ACC112 (cell line): ENCODE results near the gene NT5C.
"Not testable (repeated sequence)": the region's sequence is repeated elsewhere in the genome, so short reads cannot be mapped to it uniquely, and the experiment has no call there.

Experiments used
- H2AFZ ChIP-seq: fragments of 200-600 bp; sonication (generic); one replicate; pipeline ENCODE4 v1.6.0; 2017; ENCODE audit warnings: antibody characterized with exemption, low read length; ENCODE audit not compliant: unreplicated experiment
- H3K27ac ChIP-seq: fragments of 200-600 bp; sonication (generic); 2 replicates; pipeline ENCODE4 v1.5.1; 2014; ENCODE audit warnings: low read depth, mild to moderate bottlenecking, antibody characterized with exemption, low read length, moderate library complexity
- H3K27me3 ChIP-seq: fragments of 200-600 bp; sonication (generic); 2 replicates; pipeline ENCODE4 v1.6.1; 2014; ENCODE audit warnings: mild to moderate bottlenecking, antibody characterized with exemption, low read length, moderate library complexity, mixed read lengths; ENCODE audit not compliant: insufficient read depth
- H3K36me3 ChIP-seq: fragments of 200-600 bp; sonication (generic); 2 replicates; pipeline ENCODE4 v1.6.1; 2016; ENCODE audit warnings: mild to moderate bottlenecking, antibody characterized with exemption, low read length, moderate library complexity, mixed read lengths; ENCODE audit not compliant: insufficient read depth
- H3K4me1 ChIP-seq: fragments of 200-600 bp; sonication (generic); one replicate; pipeline ENCODE4 v1.6.1; 2016; ENCODE audit warnings: low read length, mixed read lengths; ENCODE audit not compliant: insufficient read depth, unreplicated experiment, control insufficient read depth
- H3K4me3 ChIP-seq: fragments of 200-600 bp; sonication (generic); 2 replicates; pipeline ENCODE4 v1.5.1; 2014; ENCODE audit warnings: mild to moderate bottlenecking, low read depth, low read length
- H3K79me2 ChIP-seq: fragments of 200-600 bp; sonication (generic); one replicate; pipeline ENCODE4 v1.6.0; 2016; ENCODE audit warnings: low read length; ENCODE audit not compliant: control insufficient read depth, unreplicated experiment, insufficient read depth

Gene NT5C

DNA sequence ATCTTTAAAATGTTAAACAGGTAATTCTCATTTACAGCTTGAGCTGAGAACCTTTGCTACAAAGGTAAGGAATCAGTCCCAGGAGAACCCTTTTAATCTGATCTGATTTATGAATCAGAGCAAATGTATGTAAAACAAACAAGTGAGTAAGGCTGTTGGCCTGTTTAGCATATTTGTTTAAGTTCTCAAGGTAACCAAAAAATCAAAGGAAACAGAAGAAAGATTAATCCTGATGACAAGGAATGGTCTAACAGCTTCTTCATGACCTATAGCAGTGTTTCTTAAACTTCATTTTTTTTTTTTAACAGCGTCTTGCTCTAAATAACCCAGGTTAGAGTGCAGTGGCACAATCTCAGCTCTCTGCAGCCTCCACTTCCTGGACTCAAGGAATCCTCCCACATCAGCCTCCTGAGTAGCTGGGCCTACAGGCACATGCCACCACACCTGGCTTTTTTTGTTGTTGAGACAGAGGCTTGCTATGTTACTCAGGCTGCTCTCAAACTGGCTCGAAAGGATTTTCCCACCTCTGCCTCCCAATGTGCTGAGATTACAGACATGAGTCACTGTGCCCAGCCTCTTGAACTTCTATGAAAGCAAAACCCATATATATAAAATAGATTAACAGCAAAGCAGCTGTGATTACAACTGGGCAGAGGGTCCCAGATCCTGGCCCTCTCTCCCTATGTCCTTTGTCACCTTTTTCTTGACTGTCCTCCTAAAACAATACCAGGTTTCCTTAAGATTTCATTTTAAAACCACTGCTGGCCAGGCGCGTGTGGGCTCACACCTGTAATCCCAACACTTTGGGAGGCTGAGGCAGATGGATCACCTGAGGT is 27.9 kb upstream of the NT5C start:
- no peaks in the 10 kb centered on the region for H3K79me2 ChIP-seq
- H3K27ac ChIP-seq: peak overlapping the region; percentile 69
- H2AFZ ChIP-seq: no peak overlapping the region
- no peak overlapping the region for H3K4me3 ChIP-seq
- no peaks in the 10 kb centered on the region for H3K36me3 ChIP-seq
- no peaks in the 10 kb centered on the region for H3K27me3 ChIP-seq
- H3K4me1 ChIP-seq: peaks cover 22% of the 10 kb centered on the region

DNA sequence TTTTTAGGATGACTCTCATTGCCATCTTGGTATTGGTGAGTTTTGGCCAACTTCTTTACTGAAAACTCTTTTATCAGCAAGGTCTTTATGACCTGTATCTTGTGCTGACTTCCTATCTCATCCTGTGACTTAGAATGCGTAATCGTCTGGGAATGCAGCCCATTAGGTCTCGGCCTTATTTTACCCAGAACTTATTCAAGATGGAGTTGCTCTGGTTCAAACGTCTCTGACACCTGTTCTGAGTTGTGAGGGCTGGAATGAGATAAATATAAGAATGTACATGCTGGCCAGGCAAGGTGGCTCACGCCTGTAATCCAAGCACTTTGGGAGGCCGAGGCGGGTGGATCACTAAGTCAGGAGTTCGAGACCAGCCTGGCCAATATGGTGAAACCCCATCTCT is 26.9 kb upstream of the NT5C start:
- not testable (repeated sequence) for H2AFZ ChIP-seq, H3K79me2 ChIP-seq, H3K36me3 ChIP-seq, H3K27me3 ChIP-seq, H3K4me3 ChIP-seq
- H3K27ac ChIP-seq: peak overlapping the region; percentile 69; the same call in 1 of the 2 replicates
- H3K4me1 ChIP-seq: peaks cover 22% of the 10 kb centered on the region

DNA sequence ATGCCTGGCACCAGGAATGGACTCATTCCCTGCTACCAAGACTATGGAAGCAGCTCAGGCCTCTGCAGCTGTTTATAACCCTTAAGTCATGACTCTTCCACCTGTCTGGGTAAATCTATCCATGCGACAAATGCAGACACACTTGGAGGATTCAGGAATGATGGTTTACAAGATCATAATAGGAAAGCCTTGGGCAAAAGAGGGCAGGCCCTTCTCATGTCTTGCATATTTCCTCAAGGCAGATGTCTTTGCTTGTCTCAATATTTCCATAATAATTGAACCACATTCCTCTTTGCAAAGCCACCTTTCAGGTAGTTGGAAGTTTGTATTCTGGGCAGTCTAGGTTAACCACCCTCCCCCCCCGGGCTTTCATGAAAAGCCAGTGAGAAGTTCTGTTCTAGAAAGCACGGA is 23.7 kb upstream of the NT5C start:
- Histone ChIP-seq H3K4me3 (no peak overlapping the region), H3K27me3 (no peaks in the 10 kb centered on the region), H3K4me1 (peaks cover 29% of the 10 kb centered on the region), H3K79me2 (peaks cover 38% of the 10 kb centered on the region), H3K27ac (no peak overlapping the region), H3K36me3 (no peaks in the 10 kb centered on the region), H2AFZ (no peak overlapping the region)

DNA sequence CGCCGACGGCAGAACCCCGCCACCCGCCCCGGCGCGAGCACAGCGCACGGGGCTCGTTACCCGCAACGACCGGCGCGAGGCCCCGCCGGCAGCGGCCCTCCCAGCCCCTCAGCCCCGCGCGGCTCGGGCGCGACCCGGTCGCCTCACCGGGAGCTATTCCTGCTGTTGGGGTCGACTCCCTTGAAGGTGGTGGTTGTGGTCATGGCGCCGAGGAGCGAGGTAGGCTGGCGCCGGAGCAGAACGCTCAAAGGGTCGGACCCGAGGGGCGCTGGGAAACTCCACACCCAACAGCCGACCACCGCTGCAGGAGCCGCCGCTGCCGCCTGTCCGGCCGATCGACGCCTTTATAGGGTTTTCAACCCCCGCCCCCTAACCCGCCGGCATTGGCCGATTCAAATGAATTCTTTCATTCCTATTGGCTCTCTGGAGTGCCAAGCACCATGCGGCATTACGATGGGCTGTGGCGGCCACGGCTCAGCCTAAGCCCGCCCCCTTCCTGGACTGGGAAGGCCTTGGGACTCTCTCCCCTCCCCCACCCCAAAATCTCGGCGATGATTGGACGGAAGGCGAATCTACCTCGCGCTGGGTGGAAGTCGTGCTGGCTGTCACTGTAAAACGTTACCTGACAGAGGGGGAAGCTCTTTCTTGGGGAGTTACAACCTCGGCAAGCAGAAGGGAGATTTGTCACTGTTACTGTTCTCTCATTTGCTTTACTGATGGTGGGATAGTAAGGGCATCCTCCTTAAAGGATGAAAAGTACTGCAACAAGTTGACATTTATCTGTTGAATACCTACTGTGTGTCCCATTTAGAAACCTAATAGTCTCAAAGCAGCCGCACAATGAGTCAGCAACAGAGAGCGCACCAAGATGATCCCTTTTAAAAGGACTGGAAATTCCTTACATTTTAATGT is 22.9 kb upstream of the NT5C start, which contains the start of gene JPT1:
JPT1 (minus strand) TSS at position 318 of the 912 bp plus-strand sequence; CDS start at position 203, 115 bp downstream.
- H3K4me3 ChIP-seq: peak within 1 kb of the TSS; percentile 84
- H3K27me3 ChIP-seq: no peaks in the 10 kb centered on the region
- peak within 1 kb of the TSS; percentile 6 for H2AFZ ChIP-seq
- H3K36me3 ChIP-seq: no peaks in the 10 kb centered on the region
- peaks cover 44% of the 10 kb centered on the region for H3K79me2 ChIP-seq
- H3K4me1 ChIP-seq: peaks cover 25% of the 10 kb centered on the region
- no peak within 1 kb of the TSS for H3K27ac ChIP-seq

DNA sequence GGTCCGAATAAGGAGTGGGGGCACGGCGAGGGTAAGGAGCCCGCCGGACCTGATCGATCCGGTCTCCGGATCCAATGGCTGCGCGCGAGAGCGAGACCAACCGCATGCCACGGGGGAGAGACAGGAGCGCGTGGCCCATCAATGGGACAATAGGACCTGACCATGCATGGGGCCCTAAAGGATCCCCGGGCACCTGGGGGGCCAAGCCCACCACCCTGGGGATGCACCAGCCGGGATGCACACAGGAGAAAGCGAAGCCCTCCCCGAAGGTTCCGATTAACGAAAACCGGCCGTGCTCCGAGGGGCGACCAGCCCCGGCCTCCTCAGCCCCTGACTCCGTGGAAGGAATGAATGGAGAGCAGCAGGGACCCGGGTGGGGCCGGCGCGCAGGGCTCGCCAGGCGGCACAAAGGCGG is 22.2 kb upstream of the NT5C start:
- peak overlapping the region; percentile 84 for H3K4me3 ChIP-seq
- H3K27ac ChIP-seq: no peak overlapping the region
- H3K79me2 ChIP-seq: peaks cover 47% of the 10 kb centered on the region
- no peaks in the 10 kb centered on the region for H3K36me3 ChIP-seq
- no peak overlapping the region for H2AFZ ChIP-seq
- H3K27me3 ChIP-seq: no peaks in the 10 kb centered on the region
- H3K4me1 ChIP-seq: peaks cover 19% of the 10 kb centered on the region

DNA sequence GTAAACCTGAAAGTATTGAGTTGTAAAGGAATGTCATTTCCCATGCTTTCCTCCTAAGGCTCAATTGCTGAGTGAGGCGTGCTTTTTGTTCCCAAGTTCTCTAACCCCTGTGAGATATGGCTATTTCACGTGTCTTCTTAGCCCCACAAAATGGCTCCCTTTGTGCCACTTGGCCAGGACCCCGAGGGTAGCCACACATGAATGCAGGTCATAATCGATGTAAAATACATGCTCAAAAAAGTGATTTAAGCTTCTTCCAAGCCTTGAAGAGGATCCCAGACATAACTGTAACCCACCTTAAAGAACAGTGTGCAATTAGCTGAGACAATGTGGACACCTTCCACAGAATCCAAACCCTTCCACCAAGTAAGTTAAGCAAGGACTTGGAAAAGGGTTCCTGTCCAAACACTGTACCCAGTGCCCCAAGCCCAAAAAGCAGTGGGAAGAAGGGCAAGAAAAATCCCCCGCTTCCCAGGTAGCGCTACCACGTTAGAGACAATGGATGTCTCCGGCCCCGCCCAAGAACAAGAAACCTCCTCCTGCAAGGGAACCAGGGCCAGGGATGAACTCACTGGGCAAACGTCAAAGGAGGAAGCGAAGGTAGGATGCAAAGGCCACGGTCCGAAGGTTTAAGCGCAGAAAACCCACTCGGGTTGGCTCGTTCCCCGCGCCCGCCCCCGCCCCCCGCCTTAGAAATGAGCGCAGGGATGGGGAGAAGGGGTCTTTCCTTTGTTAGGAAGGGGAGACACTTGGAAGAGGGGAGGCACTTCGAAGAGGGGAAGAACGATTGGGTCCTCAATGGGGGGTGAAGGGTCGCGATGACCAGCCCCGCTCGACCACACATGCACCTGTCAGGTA is 21.6 kb upstream of the NT5C start:
- Histone ChIP-seq H3K4me3 (peak overlapping the region; percentile 84), H3K27ac (no peak overlapping the region), H2AFZ (peak overlapping the region; percentile 55), H3K36me3 (peaks cover under 1% of the 10 kb centered on the region; the same call in 1 of the 2 replicates), H3K4me1 (peaks cover 14% of the 10 kb centered on the region), H3K79me2 (peaks cover 54% of the 10 kb centered on the region), H3K27me3 (no peaks in the 10 kb centered on the region)

DNA sequence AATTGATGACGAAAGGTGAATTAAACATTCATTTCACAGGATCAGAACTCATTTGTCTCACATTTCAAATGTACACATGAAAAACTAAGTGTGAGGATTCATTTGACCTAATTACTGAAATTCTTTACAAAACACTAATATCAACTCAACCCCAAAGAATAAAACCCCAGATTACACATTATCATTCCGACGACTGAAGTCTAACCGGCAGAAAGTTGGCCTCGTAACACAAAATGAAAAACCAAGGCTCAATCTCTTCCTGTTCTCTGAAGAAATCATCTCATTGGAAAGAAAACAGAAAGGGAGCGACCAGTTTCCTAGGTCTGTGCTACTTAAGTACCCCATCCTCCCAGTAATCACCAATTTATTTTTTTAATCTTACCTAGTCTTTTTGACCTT is 21.0 kb upstream of the NT5C start:
- Histone ChIP-seq H3K36me3 (peaks cover 6% of the 10 kb centered on the region; the same call in 1 of the 2 replicates), H3K27me3 (no peaks in the 10 kb centered on the region), H2AFZ (no peak overlapping the region), H3K27ac (no peak overlapping the region), H3K4me1 (peaks cover 14% of the 10 kb centered on the region), H3K4me3 (peak overlapping the region; percentile 84), H3K79me2 (peaks cover 54% of the 10 kb centered on the region)

DNA sequence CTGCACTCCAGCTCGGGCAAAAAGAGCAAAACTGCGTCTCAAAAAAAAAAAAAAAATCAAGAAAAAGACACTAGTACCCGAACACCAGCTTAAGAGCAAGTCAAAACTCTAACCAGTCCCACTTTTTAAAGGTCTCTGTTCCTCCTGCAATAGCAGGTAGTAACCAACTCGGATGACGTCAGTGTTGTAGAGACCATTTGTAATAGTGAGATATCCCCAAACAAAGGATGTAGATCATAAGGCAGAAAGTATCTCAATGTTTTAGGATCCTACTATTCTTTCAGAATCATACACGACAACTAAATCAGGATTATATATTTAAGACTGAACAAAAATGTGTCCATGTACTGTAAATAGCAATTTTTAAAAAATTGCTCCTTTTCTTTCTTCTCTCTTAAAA is 20.4 kb upstream of the NT5C start:
- H3K36me3 ChIP-seq: peaks cover 11% of the 10 kb centered on the region; the same call in 1 of the 2 replicates
- H3K27me3 ChIP-seq: no peaks in the 10 kb centered on the region
- H3K27ac ChIP-seq: no peak overlapping the region
- peaks cover 54% of the 10 kb centered on the region for H3K79me2 ChIP-seq
- peak overlapping the region; percentile 84; the same call in 1 of the 2 replicates for H3K4me3 ChIP-seq
- peaks cover 16% of the 10 kb centered on the region for H3K4me1 ChIP-seq
- H2AFZ ChIP-seq: no peak overlapping the region

DNA sequence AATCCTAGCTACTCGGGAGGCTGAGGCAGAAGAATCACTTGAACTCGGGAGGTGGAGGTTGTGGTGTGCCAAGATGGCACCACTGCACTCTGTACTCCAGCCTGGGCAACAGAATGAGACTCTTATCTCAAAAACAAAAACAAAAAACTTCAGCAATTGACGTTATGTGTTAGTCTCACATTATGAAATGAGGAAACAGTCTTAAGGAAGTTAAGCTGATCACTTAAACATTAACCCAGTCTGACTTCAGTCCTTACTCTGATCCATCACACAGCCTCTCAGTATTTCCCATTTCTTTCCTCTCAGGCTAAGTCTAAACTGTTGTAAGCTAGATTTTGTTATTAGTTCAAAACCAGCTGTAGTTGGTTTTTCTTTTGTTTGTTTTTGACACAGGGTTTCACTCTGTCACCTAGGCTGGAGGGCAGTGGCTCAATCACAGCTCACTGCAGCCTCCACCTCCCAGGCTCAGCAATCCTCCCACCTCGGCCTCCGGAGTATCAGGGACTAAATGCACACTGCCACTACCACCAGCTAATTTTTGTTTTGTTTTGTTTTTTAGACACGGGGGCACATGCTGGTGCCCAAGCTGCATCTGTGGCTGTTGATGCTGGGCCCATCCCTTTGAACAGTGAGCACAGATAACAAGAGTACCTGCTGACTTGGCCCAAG is 16.5 kb upstream of the NT5C start:
- Histone ChIP-seq H2AFZ (no peak overlapping the region), H3K4me3 (no peak overlapping the region), H3K27ac (no peak overlapping the region), H3K79me2 (peaks cover 43% of the 10 kb centered on the region), H3K36me3 (peaks cover 31% of the 10 kb centered on the region; the same call in 1 of the 2 replicates), H3K27me3 (no peaks in the 10 kb centered on the region), H3K4me1 (peaks cover 10% of the 10 kb centered on the region)
